BE2C (cell line): Measurements from ENCODE around the gene TCERG1L.
"Not testable (repeated sequence)": the region's sequence is repeated elsewhere in the genome, so short reads cannot be mapped to it uniquely, and the experiment has no call there.

Experiments
- DNase-seq: peaks from one replicate; pipeline ENCODE4 v3.0.0-alpha.2; 2020
- H3K27me3 ChIP-seq: fragments of 250-450 bp; sonication (Bioruptor Pico); 2 replicates; pipeline ENCODE4 v1.5.1; 2020; ENCODE audit warnings: mild to moderate bottlenecking
- H3K36me3 ChIP-seq: fragments of 250-450 bp; sonication (Bioruptor Pico); 2 replicates; pipeline ENCODE4 v1.5.1; 2020; ENCODE audit warnings: mild to moderate bottlenecking
- H3K4me1 ChIP-seq: fragments of 250-450 bp; sonication (Bioruptor Pico); 2 replicates; pipeline ENCODE4 v1.5.1; 2020
- H3K4me3 ChIP-seq: 2 replicates; pipeline ENCODE4 v1.5.1; 2011; ENCODE audit warnings: low read depth, low read length
- H3K9me3 ChIP-seq: fragments of 250-450 bp; sonication (Bioruptor Pico); 2 replicates; pipeline ENCODE4 v1.5.1; 2020
- TF ChIP-seq, protein P1 (sequence below): IDR thresholded peaks from 2 replicates; pipeline ENCODE4 v1.5.1; 2012; ENCODE audit warnings: mild to moderate bottlenecking, low read depth, low read length

The TCERG1L gene

DNA sequence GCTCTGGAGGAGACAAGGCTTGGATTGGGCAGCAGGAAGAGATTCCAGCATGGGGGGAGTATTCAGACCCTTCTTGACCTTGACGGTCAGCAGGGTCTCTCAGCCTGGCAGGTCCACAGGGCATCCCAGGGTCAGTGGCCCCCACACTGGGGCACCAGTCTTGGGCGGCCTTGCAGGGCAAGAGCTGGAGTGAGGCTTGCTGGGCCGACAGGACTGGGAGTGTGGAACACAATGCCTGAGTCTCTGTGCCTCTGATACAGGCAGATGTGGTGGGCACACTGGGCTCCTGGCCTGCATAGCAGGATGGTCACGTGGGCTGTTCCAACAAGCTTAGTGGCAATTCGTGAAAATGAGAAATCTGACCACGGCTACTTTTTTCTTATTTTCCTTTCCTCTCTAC is 229.7 kb downstream of the TCERG1L start:
- TF ChIP-seq, protein P1, sequence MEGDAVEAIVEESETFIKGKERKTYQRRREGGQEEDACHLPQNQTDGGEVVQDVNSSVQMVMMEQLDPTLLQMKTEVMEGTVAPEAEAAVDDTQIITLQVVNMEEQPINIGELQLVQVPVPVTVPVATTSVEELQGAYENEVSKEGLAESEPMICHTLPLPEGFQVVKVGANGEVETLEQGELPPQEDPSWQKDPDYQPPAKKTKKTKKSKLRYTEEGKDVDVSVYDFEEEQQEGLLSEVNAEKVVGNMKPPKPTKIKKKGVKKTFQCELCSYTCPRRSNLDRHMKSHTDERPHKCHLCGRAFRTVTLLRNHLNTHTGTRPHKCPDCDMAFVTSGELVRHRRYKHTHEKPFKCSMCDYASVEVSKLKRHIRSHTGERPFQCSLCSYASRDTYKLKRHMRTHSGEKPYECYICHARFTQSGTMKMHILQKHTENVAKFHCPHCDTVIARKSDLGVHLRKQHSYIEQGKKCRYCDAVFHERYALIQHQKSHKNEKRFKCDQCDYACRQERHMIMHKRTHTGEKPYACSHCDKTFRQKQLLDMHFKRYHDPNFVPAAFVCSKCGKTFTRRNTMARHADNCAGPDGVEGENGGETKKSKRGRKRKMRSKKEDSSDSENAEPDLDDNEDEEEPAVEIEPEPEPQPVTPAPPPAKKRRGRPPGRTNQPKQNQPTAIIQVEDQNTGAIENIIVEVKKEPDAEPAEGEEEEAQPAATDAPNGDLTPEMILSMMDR = no peak
- H3K9me3 ChIP-seq = no peaks in the 10 kb centered on the region
- H3K4me3 ChIP-seq = no peak overlapping the region
- no peak for DNase-seq
- H3K4me1 ChIP-seq = no peaks in the 10 kb centered on the region
- no peaks in the 10 kb centered on the region for H3K36me3 ChIP-seq
- no peaks in the 10 kb centered on the region for H3K27me3 ChIP-seq

DNA sequence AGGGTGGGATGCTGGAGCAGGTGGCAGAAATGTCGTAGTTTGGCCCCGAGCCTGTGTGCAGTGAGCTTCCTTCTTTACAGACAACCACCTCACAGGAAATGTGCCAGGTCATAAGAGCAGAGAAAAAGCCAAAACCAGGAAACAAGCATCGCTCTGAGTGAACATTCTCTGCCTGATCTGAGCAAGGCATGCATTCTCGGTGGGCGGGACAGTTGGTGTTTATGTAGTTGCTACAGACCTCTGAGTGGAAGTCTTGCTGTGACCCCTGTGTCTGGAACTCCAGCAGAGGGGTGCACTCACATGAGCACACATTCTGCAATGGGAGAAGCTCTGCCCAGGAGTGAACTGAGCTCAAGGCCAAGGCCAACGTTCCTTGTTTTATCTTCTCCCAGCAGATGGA is 230.1 kb downstream of the TCERG1L start:
- H3K4me3 ChIP-seq = no peak overlapping the region
- H3K27me3 ChIP-seq = no peaks in the 10 kb centered on the region
- no peaks in the 10 kb centered on the region for H3K9me3 ChIP-seq
- no peaks in the 10 kb centered on the region for H3K4me1 ChIP-seq
- no peaks in the 10 kb centered on the region for H3K36me3 ChIP-seq
- no peak for DNase-seq
- TF ChIP-seq, protein P1 = no peak

DNA sequence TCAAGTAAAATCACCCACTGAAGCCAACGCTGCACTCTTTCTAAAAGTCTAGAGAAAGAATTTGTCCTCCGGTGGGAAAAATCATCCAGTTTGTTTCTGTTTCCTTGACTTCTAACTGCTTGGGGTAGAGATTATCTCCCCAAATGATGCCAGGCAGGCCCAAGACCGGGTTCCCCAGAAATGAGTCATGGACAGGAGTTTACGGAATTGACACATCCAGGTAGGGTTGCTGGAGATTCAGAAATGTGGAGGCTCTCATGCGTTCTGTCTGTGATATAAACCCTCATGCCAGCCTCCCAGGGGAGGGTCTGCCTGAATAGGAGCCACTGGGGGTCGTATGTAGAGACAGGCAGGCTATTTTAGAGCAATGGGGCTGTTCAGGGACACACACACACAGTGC is 230.9 kb downstream of the TCERG1L start:
- H3K27me3 ChIP-seq = no peaks in the 10 kb centered on the region
- no peak overlapping the region for H3K4me3 ChIP-seq
- H3K9me3 ChIP-seq = no peaks in the 10 kb centered on the region
- no peak for DNase-seq
- no peaks in the 10 kb centered on the region for H3K4me1 ChIP-seq
- no peaks in the 10 kb centered on the region for H3K36me3 ChIP-seq
- TF ChIP-seq, protein P1 = no peak

DNA sequence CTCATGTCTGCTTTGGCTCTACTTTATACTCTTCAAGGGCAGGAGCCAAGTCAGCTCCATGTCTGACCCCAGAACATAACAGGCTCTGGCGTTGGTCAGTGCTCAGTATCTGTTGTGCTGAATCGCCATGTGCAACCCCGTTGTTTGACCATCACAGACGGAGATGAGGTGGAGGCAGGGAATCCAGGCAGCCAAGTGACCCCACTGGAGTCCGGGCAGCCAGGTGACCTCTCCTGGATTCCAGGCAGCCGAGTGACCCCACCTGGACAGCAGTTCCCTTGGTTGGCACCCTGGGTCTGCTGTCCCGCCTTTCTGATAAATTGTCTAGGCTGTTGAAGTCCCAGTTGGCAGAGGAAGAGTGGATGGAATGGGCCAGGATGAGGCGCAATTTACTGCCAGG is 232.2 kb downstream of the TCERG1L start:
- Histone ChIP-seq H3K9me3 (no peaks in the 10 kb centered on the region), H3K4me3 (no peak overlapping the region), H3K36me3 (no peaks in the 10 kb centered on the region), H3K27me3 (no peaks in the 10 kb centered on the region), H3K4me1 (no peaks in the 10 kb centered on the region)
- TF ChIP-seq, protein P1 = no peak
- DNase-seq = no peak

DNA sequence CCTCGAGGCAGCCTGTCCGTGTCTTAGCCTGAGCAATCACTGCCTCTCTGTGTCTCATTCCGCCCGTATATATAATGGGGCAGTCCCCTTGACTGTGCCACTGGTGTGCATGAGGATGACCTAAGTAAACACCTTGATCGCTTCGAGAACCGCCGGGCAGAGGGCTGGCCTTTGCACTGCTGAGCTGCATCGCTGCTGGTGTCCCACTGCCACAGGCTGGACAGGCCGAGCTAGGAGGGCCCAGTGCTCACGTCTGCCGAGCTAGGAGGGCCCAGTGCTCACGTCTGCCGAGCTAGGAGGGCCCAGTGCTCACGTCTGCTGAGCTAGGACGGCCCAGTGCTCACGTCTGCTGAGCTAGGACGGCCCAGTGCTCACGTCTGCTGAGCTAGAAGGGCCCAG is 232.6 kb downstream of the TCERG1L start:
- DNase-seq, H3K4me1 ChIP-seq, H3K4me3 ChIP-seq, H3K36me3 ChIP-seq, H3K9me3 ChIP-seq, H3K27me3 ChIP-seq: not testable (repeated sequence)

DNA sequence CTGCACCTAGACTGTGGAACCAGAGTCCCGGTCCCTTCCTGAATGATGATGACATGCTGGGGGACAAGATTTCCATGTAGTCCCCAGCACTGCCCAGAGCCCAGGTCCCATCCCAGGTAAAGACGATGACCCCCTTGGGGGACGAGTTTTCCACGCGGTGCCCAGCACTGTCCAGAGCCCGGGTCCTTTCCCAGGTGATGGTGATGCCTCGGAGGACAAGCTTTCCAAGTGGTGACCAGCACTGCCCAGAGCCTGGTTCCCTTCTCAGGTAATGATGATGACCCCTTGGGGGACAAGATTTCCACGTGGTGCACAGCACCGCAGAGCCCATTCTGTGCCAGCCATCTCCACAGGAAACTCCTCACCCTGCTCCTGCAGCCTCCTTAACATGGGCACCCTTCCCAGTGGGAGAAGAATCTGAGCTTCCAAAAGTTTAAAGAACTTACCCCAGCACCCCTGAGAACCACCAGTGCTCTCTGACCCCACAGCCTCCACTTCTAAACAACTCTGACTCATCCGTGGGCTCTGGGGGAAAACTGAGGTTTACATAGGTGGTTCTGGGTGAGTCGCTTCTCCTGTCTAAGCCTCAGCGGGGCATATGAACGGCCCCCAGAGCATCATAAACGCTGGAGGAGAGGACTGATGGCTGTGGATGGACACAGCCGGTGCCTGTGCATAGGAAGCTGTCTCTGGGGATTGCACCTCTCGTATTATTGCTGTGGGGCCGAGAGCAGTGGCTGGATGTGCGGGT is 233.2 kb downstream of the TCERG1L start:
- Histone ChIP-seq H3K36me3 (no peaks in the 10 kb centered on the region), H3K4me1 (no peaks in the 10 kb centered on the region), H3K9me3 (no peaks in the 10 kb centered on the region), H3K4me3 (no peak overlapping the region), H3K27me3 (no peaks in the 10 kb centered on the region)
- DNase-seq = no peak
- TF ChIP-seq, protein P1 = no peak
